ENCODE measurements around the gene PRADC1. TPM values are rescaled to one million over a fixed set of nuclear protein-coding genes. Genes with fewer than 3 reads are reported as not detected.

The PRADC1 gene
- total and polyA plus RNA-seq, 9 of the 15 experiments (the other 6 are each of a cell fraction or from before 2014, with no cell fraction given), result 7.3 to 47.4 (median 34.2) TPM

GRCh38 chr2:73225513-73226360 is 7.3 kb downstream of the PRADC1 start:
- no peak for TF ChIP-seq BDP1 (IDR thresholded peaks at IDR 0.05; ENCODE audit: insufficient read depth, insufficient read length)
- TF ChIP-seq MIER1 (IDR thresholded peaks at IDR 0.05; ENCODE audit: low read depth), result no peak
- peak; percentile 12; the same call in 1 of the 2 replicates for TF ChIP-seq CBFA2T3 (IDR thresholded peaks at IDR 0.05)
- TF ChIP-seq ZBTB33 (CRISPR knock-in tag; IDR thresholded peaks at IDR 0.05), result peak; percentile 61; the same call in 1 of the 2 replicates
- TF ChIP-seq SPI1 (IDR thresholded peaks at IDR 0.05; ENCODE audit: borderline replicate concordance, low read depth, low read length), result peak; percentile 43; the same call in 1 of the 2 replicates
- 0 out of 2 replicates have a peak, but pooled peaks have one; percentile 12 for TF ChIP-seq POLR2G (IDR thresholded peaks at IDR 0.05; ENCODE audit: low read depth, low read length)
- TF ChIP-seq ZNF668 (CRISPR knock-in tag; IDR thresholded peaks at IDR 0.05), result no peak
- TSS peak; percentile 20 for BruUV-seq (replicated peaks)
- H4K20me1 ChIP-seq (replicated peaks; ENCODE audit: control insufficient read depth, insufficient read depth, low read length), result peaks cover 3% of the 10 kb centered on the region; the same call in 1 of the 2 replicates
- in situ Hi-C loops (cut with MboI), result no loop called here
- WGBS (ENCODE audit: insufficient coverage, low coverage, missing lambda C conversion rate), result 73% methylated on average over 8 of the region's 9 CpGs
- FAIRE-seq (no peak), ATAC-seq (peak; percentile 24; the same call in 2 of the 3 replicates), DNase-seq (ENCODE audit: extremely low read depth in 1 of 4, low spot score in 3 of 4) (no peak)
- intact Hi-C loops (cut with micrococcal nuclease), result no loop called here
- no peak overlapping the region for H3K27ac ChIP-seq (ENCODE audit: extremely low read depth, low read depth, low read length)
- H3K4me1 ChIP-seq (replicated peaks in 1 of 2; ENCODE audit: control insufficient read depth in 2 of 2, insufficient read depth in 2 of 2, low read length in 2 of 2), result peaks cover 0 to 7% of the 10 kb centered on the region in 2 experiments; a peak in 3 of 5 replicates
- CTCF ChIA-PET (ENCODE audit: low intra/inter-chr PET ratio), result no interaction called here
- POLR2A ChIA-PET, result interaction anchor here (4.9 kb wide), 1 partner anchor 9 kb away, joined by 43 read pairs; the partner anchor contains the start of genes CCT7 and PRADC1
- no peak overlapping the region for H3K4me2 ChIP-seq (ENCODE audit: insufficient read depth, low read length)
- H3K9me1 ChIP-seq (ENCODE audit: control insufficient read depth, insufficient read depth, low read length), result no peaks in the 10 kb centered on the region
- H3K9me3 ChIP-seq (replicated peaks; ENCODE audit: control insufficient read depth, insufficient read depth, low read depth, low read length), result no peaks in the 10 kb centered on the region
- H3K36me3 ChIP-seq (ENCODE audit: control insufficient read depth, insufficient read depth, low read length), result peaks cover 89% of the 10 kb centered on the region
- H3K27me3 ChIP-seq (ENCODE audit: control insufficient read depth in 2 of 2, insufficient read depth in 2 of 2, low read length in 2 of 2), result no peaks in the 10 kb centered on the region
- H3K9ac ChIP-seq (ENCODE audit: insufficient read depth in 1 of 2, low read depth in 2 of 2, low read length in 2 of 2), result peak overlapping the region in 1 of 2 experiments; percentile 62; a peak in 1 of 4 replicates
- H2AFZ ChIP-seq (ENCODE audit: low read depth, low read length), result no peak overlapping the region
- no peak overlapping the region for H3K4me3 ChIP-seq
- H3K79me2 ChIP-seq (ENCODE audit: control insufficient read depth, insufficient read depth, low read length), result no peaks in the 10 kb centered on the region

All from K562 (cell line).